ENCODE data around the gene DCUN1D4. TPM values are rescaled to one million over a fixed set of nuclear protein-coding genes. Genes with fewer than 3 reads are reported as not detected.

The DCUN1D4 gene
- total and polyA plus RNA-seq, 3 experiments from 2014 or later, result 10.3 to 27.0 (median 24.6) TPM

DNA sequence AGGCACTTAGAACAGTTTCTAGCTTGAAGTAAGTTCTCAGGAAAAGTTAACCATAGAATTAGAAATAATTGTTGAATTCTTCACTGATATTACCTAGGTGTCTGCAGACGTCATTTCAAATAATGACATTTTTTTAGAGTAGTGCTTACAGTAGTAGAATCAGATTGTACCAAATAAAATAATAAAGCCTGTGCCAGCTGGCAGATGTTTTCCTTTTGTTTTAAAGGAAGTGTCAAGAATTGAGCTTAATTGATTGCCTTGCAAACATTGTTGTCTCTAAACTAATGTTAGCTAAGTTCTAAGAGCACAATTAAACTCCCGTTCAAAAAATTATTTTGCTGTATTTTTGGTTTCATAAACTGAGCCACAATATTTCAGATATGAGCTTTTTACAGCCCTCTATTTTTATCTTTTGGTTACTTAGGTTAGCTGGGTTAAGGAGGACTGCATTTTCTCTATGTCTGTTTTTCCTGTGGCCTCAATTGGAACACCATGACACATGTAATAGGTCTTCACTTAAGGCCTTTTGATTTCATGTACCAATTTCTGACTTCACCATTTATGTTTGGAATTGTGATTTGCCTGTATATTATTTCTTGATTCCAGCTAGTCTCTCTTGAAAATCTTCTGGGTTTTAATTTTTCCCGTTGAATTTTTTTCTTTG lies 64.2 kb downstream of the DCUN1D4 start:
- no peak overlapping the region for H3K4me3 Mint-ChIP-seq
- H3K27ac ChIP-seq (ENCODE audit: low read depth, low read length), result no peak overlapping the region
- peaks cover 17 to 82% (median 38%) of the 10 kb centered on the region in 3 donors for H3K36me3 Mint-ChIP-seq
- H3K4me3 ChIP-seq (ENCODE audit: low read length), result no peak overlapping the region
- H3K9me3 Mint-ChIP-seq, result no peaks in the 10 kb centered on the region
- H3K36me3 ChIP-seq (ENCODE audit: insufficient read depth, low read length), result peaks cover 1% of the 10 kb centered on the region
- no peaks in the 10 kb centered on the region for H3K27me3 ChIP-seq (ENCODE audit: insufficient read depth, low read length, poor library complexity, severe bottlenecking)
- no peaks in the 10 kb centered on the region for H3K9me3 ChIP-seq (ENCODE audit: low read length)
- POLR2A ChIA-PET, result no interaction called here
- peaks cover 0 to 5% (median 0%) of the 10 kb centered on the region in 3 donors for H3K4me1 Mint-ChIP-seq
- CTCF ChIA-PET, result interaction anchor here (1.2 to 1.3 kb wide), 2 partner anchors 12 to 65 kb away, joined by 3 to 4 read pairs; no protein-coding TSS in a partner anchor
- no peaks in the 10 kb centered on the region for H3K27me3 Mint-ChIP-seq
- peak overlapping the region in 1 of 8 donors; percentile 13 for H3K27ac Mint-ChIP-seq
- DNase-seq, result no peak
- H3K4me1 ChIP-seq (ENCODE audit: insufficient read depth, low read length), result no peaks in the 10 kb centered on the region

GRCh38 chr4:51909236-51909703 lies 66.3 kb downstream of the DCUN1D4 start:
- no peaks in the 10 kb centered on the region for H3K27me3 Mint-ChIP-seq
- H3K36me3 Mint-ChIP-seq, result peaks cover 27 to 83% (median 42%) of the 10 kb centered on the region in 3 donors
- peaks cover 6% of the 10 kb centered on the region for H3K36me3 ChIP-seq (ENCODE audit: insufficient read depth, low read length)
- no peaks in the 10 kb centered on the region for H3K27me3 ChIP-seq (ENCODE audit: insufficient read depth, low read length, poor library complexity, severe bottlenecking)
- peaks cover 0 to 4% (median 0%) of the 10 kb centered on the region in 3 donors for H3K4me1 Mint-ChIP-seq
- H3K27ac Mint-ChIP-seq, result no peak overlapping the region
- DNase-seq, result no peak
- H3K4me3 Mint-ChIP-seq, result no peak overlapping the region
- H3K4me1 ChIP-seq (ENCODE audit: insufficient read depth, low read length), result no peaks in the 10 kb centered on the region
- H3K4me3 ChIP-seq (ENCODE audit: low read length), result no peak overlapping the region
- CTCF ChIA-PET, result no interaction called here
- no peaks in the 10 kb centered on the region for H3K9me3 Mint-ChIP-seq
- POLR2A ChIA-PET, result no interaction called here
- no peaks in the 10 kb centered on the region for H3K9me3 ChIP-seq (ENCODE audit: low read length)
- no peak overlapping the region for H3K27ac ChIP-seq (ENCODE audit: low read depth, low read length)

- Mint-ChIP-seq H3K9me3 (peaks cover 0 to 3% (median 0%) of the 10 kb centered on the region in 5 donors), H3K36me3 (peaks cover 26 to 38% (median 35%) of the 10 kb centered on the region in 3 donors), H3K4me1 (no peaks in the 10 kb centered on the region), H3K27me3 (no peaks in the 10 kb centered on the region), H3K4me3 (no peak overlapping the region), H3K27ac (peak overlapping the region in 1 of 8 donors; percentile 61)
- ChIA-PET CTCF (no interaction called here), POLR2A (no interaction called here)
- Histone ChIP-seq H3K27me3 (ENCODE audit: insufficient read depth, low read length, poor library complexity, severe bottlenecking) (no peaks in the 10 kb centered on the region), H3K4me3 (ENCODE audit: low read length) (no peak overlapping the region), H3K4me1 (ENCODE audit: insufficient read depth, low read length) (no peaks in the 10 kb centered on the region), H3K27ac (ENCODE audit: low read depth, low read length) (no peak overlapping the region), H3K36me3 (ENCODE audit: insufficient read depth, low read length) (no peaks in the 10 kb centered on the region), H3K9me3 (ENCODE audit: low read length) (no peaks in the 10 kb centered on the region)
- DNase-seq, result no peak
These were observed 75.3 kb downstream of the DCUN1D4 start for GRCh38 chr4:51918251-51918650.

DNA sequence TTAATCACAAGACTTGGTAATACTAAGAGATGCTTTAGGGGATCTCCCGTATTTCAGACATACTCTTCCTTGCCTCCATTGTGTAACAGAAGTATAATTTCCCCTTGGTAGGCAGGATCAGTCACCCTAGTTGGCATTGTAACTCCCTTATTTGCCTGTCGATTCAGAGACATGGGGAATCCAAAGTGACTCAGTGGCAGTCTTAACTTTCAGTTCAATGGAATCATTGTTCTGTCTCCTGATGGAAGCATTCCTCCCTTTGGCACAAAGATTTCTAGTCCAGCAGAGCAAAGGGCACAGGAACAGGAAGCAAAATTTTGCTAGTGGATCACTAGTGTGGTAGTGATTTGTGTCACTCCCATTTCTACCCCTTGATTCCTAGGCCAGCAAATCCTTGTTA lies 80.4 kb downstream of the DCUN1D4 start:
- POLR2A ChIA-PET, result no interaction called here
- Histone ChIP-seq H3K4me1 (ENCODE audit: insufficient read depth, low read length) (no peaks in the 10 kb centered on the region), H3K27ac (ENCODE audit: low read depth, low read length) (no peak overlapping the region)

GRCh38 chr4:51925307-51925706 lies 82.4 kb downstream of the DCUN1D4 start:
- H3K4me1 ChIP-seq (ENCODE audit: insufficient read depth, low read length), result no peaks in the 10 kb centered on the region
- H3K27ac ChIP-seq (ENCODE audit: low read depth, low read length), result no peak overlapping the region
- H3K27me3 ChIP-seq (ENCODE audit: insufficient read depth, low read length, poor library complexity, severe bottlenecking), result no peaks in the 10 kb centered on the region
- no peak overlapping the region for H3K27ac Mint-ChIP-seq
- no peaks in the 10 kb centered on the region for H3K4me1 Mint-ChIP-seq
- H3K9me3 ChIP-seq (ENCODE audit: low read length), result no peaks in the 10 kb centered on the region
- no peak for DNase-seq
- ChIA-PET CTCF (no interaction called here), POLR2A (no interaction called here)
- H3K9me3 Mint-ChIP-seq, result no peaks in the 10 kb centered on the region
- H3K27me3 Mint-ChIP-seq, result peaks cover 0 to 10% of the 10 kb centered on the region in 2 donors
- H3K36me3 Mint-ChIP-seq, result peaks cover 0 to under 1% (median 0%) of the 10 kb centered on the region in 3 donors
- no peaks in the 10 kb centered on the region for H3K36me3 ChIP-seq (ENCODE audit: insufficient read depth, low read length)
- no peak overlapping the region for H3K4me3 Mint-ChIP-seq
- no peak overlapping the region for H3K4me3 ChIP-seq (ENCODE audit: low read length)

More for the DNA sequence above, 80.4 kb downstream of the DCUN1D4 start:
- H3K9me3 Mint-ChIP-seq, result peaks cover 0 to 3% (median 0%) of the 10 kb centered on the region in 5 donors
- no peak overlapping the region for H3K4me3 ChIP-seq (ENCODE audit: low read length)
- DNase-seq, result no peak
- no peak overlapping the region for H3K27ac Mint-ChIP-seq
- H3K36me3 ChIP-seq (ENCODE audit: insufficient read depth, low read length), result no peaks in the 10 kb centered on the region
- CTCF ChIA-PET, result no interaction called here
- no peaks in the 10 kb centered on the region for H3K9me3 ChIP-seq (ENCODE audit: low read length)
- peaks cover 0 to 3% of the 10 kb centered on the region in 2 donors for H3K27me3 Mint-ChIP-seq
- H3K27me3 ChIP-seq (ENCODE audit: insufficient read depth, low read length, poor library complexity, severe bottlenecking), result no peaks in the 10 kb centered on the region
- no peaks in the 10 kb centered on the region for H3K4me1 Mint-ChIP-seq
- H3K36me3 Mint-ChIP-seq, result peaks cover 1 to 4% (median 3%) of the 10 kb centered on the region in 3 donors
- no peak overlapping the region for H3K4me3 Mint-ChIP-seq

- Histone ChIP-seq H3K27ac (ENCODE audit: low read depth, low read length) (no peak overlapping the region), H3K9me3 (ENCODE audit: low read length) (no peaks in the 10 kb centered on the region), H3K36me3 (ENCODE audit: insufficient read depth, low read length) (no peaks in the 10 kb centered on the region), H3K27me3 (ENCODE audit: insufficient read depth, low read length, poor library complexity, severe bottlenecking) (no peaks in the 10 kb centered on the region), H3K4me3 (ENCODE audit: low read length) (no peak overlapping the region), H3K4me1 (ENCODE audit: insufficient read depth, low read length) (no peaks in the 10 kb centered on the region)
- Mint-ChIP-seq H3K9me3 (peaks cover 0 to 2% (median 0%) of the 10 kb centered on the region in 5 donors), H3K27me3 (peaks cover 4 to 20% of the 10 kb centered on the region in 2 donors), H3K4me3 (no peak overlapping the region), H3K36me3 (no peaks in the 10 kb centered on the region), H3K4me1 (no peaks in the 10 kb centered on the region), H3K27ac (no peak overlapping the region)
- CTCF ChIA-PET, result no interaction called here
- POLR2A ChIA-PET, result no interaction called here
- no peak for DNase-seq
These were observed 87.6 kb downstream of the DCUN1D4 start for GRCh38 chr4:51930557-51930956.

DNA sequence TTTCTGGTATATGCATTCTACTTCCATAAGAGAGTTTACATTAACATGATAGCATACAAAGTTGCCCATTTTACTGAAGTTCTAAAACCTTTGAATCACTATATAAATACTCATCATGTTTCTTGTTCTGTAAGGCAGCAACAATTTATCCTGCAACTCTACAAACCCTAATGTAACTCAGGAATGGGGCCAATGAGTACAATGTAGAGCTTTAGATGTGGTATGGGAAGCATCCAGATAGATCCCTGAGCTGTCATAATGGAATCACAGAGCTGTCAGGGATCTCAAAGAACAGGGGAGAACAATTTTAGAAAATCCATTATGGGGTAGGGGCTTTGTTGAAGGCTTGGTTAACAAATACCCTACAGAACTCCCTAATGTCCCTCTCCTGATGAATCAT lies 88.5 kb downstream of the DCUN1D4 start:
- CTCF ChIA-PET, result no interaction called here
- POLR2A ChIA-PET, result no interaction called here
- Histone ChIP-seq H3K27me3 (ENCODE audit: insufficient read depth, low read length, poor library complexity, severe bottlenecking) (no peaks in the 10 kb centered on the region), H3K9me3 (ENCODE audit: low read length) (no peaks in the 10 kb centered on the region), H3K4me3 (ENCODE audit: low read length) (no peak overlapping the region), H3K27ac (ENCODE audit: low read depth, low read length) (no peak overlapping the region), H3K4me1 (ENCODE audit: insufficient read depth, low read length) (no peaks in the 10 kb centered on the region), H3K36me3 (ENCODE audit: insufficient read depth, low read length) (no peaks in the 10 kb centered on the region)
- peaks cover 4 to 20% of the 10 kb centered on the region in 2 donors for H3K27me3 Mint-ChIP-seq
- H3K36me3 Mint-ChIP-seq, result no peaks in the 10 kb centered on the region
- no peaks in the 10 kb centered on the region for H3K4me1 Mint-ChIP-seq
- H3K4me3 Mint-ChIP-seq, result no peak overlapping the region
- no peak for DNase-seq
- peaks cover 0 to 2% (median 0%) of the 10 kb centered on the region in 5 donors for H3K9me3 Mint-ChIP-seq
- no peak overlapping the region for H3K27ac Mint-ChIP-seq

GRCh38 chr4:51932261-51932660 lies 89.3 kb downstream of the DCUN1D4 start:
- Histone ChIP-seq H3K27me3 (ENCODE audit: insufficient read depth, low read length, poor library complexity, severe bottlenecking) (no peaks in the 10 kb centered on the region), H3K27ac (ENCODE audit: low read depth, low read length) (no peak overlapping the region), H3K4me3 (ENCODE audit: low read length) (no peak overlapping the region), H3K4me1 (ENCODE audit: insufficient read depth, low read length) (no peaks in the 10 kb centered on the region), H3K36me3 (ENCODE audit: insufficient read depth, low read length) (no peaks in the 10 kb centered on the region), H3K9me3 (ENCODE audit: low read length) (no peaks in the 10 kb centered on the region)
- H3K4me3 Mint-ChIP-seq, result no peak overlapping the region
- H3K4me1 Mint-ChIP-seq, result no peaks in the 10 kb centered on the region
- POLR2A ChIA-PET, result no interaction called here
- CTCF ChIA-PET, result no interaction called here
- H3K9me3 Mint-ChIP-seq, result peaks cover 0 to 4% (median 0%) of the 10 kb centered on the region in 5 donors
- DNase-seq, result no peak
- peaks cover 4 to 19% of the 10 kb centered on the region in 2 donors for H3K27me3 Mint-ChIP-seq
- no peaks in the 10 kb centered on the region for H3K36me3 Mint-ChIP-seq
- no peak overlapping the region for H3K27ac Mint-ChIP-seq
